ENCODE data around the gene LARGE1. TPM values are rescaled to one million over a fixed set of nuclear protein-coding genes. Genes with fewer than 3 reads are reported as not detected.
A peak's percentile ranks its signal among the peaks of the same experiment; 100 is the strongest.

LARGE1 gene
- total RNA-seq (2014; rRNA removed; shearing (Covaris generic)): 30.7 and 35.4 TPM in 2 replicates

DNA sequence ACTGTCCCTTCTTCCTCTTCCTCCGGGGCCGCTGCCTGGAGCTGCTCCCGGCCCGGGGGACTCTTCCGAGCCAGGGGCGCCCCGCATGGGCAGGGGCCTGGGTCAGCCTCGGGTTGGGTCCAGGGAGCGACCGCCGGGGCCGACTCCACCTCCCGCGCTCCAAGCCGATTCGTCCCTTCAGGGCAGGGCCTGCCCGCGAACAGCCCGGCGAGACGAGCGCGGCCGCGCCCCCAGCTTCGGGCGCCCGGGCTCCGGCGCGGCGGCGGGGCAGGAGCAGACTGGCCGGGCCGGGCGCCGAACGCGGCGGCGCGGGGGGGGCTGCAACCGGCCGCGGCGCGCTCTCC, at the start of gene LARGE1:
Gene LARGE1, minus strand, starts transcription at position 280 of the 344 bp plus-strand sequence.
- Histone ChIP-seq H3K27me3 (ENCODE audit: control insufficient read depth, insufficient read depth, low read length) (peaks cover 8% of the 10 kb centered on the region), H3K36me3 (replicated peaks; ENCODE audit: control insufficient read depth, insufficient read depth, low read length) (no peaks in the 10 kb centered on the region), H3K4me3 (ENCODE audit: insufficient read depth, low read depth, low read length) (peak within 1 kb of the TSS; percentile 81)
- peak; percentile 69 for DNase-seq

DNA sequence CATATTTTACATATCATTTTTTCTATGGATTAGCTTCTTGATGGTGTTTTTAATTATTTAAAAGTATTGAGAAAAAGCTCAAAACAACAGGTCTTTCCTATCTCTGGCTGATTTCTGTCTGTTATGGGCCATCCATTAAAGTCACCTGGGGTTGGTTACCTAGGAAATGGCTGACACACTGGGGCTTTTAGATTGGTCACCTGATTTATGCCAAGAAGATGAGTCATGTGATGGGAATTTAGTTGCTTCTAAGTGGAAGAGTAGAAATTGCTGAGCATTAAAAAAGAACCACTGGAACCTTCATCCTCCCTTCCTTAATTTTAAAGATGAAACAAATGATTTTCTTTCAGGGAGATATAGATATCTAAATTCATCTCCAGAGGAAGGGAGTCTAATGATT, 48.8 kb upstream of the LARGE1 start:
- no peaks in the 10 kb centered on the region for H3K27me3 ChIP-seq (ENCODE audit: control insufficient read depth, insufficient read depth, low read length)
- peak; percentile 26 for DNase-seq
- H3K36me3 ChIP-seq (replicated peaks; ENCODE audit: control insufficient read depth, insufficient read depth, low read length): no peaks in the 10 kb centered on the region
- H3K4me3 ChIP-seq (ENCODE audit: insufficient read depth, low read depth, low read length): no peak overlapping the region

DNA sequence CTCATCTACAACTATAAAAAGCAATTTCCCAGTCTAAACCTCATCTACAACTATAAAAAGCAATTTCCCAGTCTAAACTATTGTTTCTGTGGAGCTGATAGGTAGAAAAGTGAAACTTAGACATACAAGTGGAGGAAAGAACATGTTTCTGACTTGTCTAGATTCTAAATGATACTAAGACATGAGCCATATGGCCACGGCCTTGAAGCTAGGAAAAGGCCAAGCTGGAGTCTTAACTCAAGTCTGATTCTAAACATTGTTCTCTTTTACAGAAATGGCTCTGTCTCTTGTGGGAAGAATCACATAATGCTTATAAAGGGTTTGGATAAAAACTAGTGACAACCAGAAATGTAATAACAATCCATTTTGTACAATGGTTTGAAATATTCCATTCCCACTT, 43.8 kb upstream of the LARGE1 start:
- no peak overlapping the region for H3K4me3 ChIP-seq (ENCODE audit: insufficient read depth, low read depth, low read length)
- no peak for DNase-seq
- H3K36me3 ChIP-seq (replicated peaks; ENCODE audit: control insufficient read depth, insufficient read depth, low read length): no peaks in the 10 kb centered on the region
- no peaks in the 10 kb centered on the region for H3K27me3 ChIP-seq (ENCODE audit: control insufficient read depth, insufficient read depth, low read length)

DNA sequence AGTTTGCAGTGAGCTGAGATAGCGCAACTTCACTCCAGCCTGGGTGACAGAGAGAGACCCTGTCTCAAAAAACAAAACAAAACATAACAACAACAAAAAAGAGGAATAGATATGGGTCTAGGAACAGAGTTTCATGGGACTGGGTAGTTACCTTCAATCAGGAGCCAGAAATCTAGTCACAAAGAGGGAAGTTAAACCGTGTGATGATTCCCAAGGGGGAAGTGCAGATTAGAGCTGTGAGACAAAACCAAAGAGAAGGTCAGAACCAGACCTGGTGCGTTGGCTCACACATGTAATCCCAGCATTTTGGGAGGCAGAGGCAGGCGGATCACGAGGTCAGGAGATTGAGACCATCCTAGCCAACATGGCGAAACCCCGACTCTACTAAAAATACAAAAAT, 42.1 kb upstream of the LARGE1 start:
- H3K4me3 ChIP-seq (ENCODE audit: insufficient read depth, low read depth, low read length): no peak overlapping the region
- H3K27me3 ChIP-seq (ENCODE audit: control insufficient read depth, insufficient read depth, low read length): no peaks in the 10 kb centered on the region
- DNase-seq: no peak
- no peaks in the 10 kb centered on the region for H3K36me3 ChIP-seq (replicated peaks; ENCODE audit: control insufficient read depth, insufficient read depth, low read length)

- no peaks in the 10 kb centered on the region for H3K36me3 ChIP-seq (replicated peaks; ENCODE audit: control insufficient read depth, insufficient read depth, low read length)
- DNase-seq: no peak
- no peaks in the 10 kb centered on the region for H3K27me3 ChIP-seq (ENCODE audit: control insufficient read depth, insufficient read depth, low read length)
- no peak overlapping the region for H3K4me3 ChIP-seq (ENCODE audit: insufficient read depth, low read depth, low read length)
Observed at GRCh38 chr22:33958741-33959140, 38.5 kb upstream of the LARGE1 start.

DNA sequence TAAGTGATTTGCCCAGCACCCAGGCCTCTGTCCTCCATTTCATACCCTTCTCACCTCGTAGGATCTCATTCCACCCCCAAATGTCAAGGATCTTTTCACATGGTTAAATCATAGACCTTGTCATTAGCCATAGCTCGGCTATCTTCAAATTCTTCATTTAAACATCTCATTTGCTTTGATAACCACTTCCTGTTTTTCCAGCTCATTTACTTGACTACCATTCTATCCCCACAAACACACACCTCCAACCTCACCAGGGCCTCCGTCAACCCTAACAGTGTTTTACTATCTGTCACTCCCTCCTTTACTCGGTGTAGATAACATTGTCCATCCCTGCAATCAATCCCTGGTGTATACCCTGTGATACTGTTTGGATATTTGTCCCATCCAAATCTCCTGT, 36.8 kb upstream of the LARGE1 start:
- Histone ChIP-seq H3K36me3 (replicated peaks; ENCODE audit: control insufficient read depth, insufficient read depth, low read length) (no peaks in the 10 kb centered on the region), H3K27me3 (ENCODE audit: control insufficient read depth, insufficient read depth, low read length) (no peaks in the 10 kb centered on the region), H3K4me3 (ENCODE audit: insufficient read depth, low read depth, low read length) (no peak overlapping the region)
- DNase-seq: no peak

DNA sequence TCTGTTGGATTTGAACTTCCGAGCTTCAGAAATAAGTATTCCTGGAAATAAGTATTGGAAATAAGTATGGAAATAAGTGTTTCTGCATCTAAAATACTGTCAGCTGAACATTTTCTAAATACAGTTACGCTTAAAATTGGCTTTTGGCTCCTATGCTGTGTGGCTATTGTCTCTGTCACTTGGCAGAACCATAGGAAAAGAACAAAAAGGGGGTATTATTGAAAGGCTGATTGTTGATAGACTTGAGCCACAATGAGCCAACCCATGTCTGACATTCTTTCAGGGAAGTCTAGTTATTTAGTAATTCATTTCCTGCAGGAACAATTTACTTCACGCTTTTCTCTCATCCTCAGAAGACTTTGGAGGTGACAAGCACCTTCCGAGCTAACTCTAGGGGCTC, 32.5 kb upstream of the LARGE1 start:
- DNase-seq: no peak
- Histone ChIP-seq H3K27me3 (ENCODE audit: control insufficient read depth, insufficient read depth, low read length) (no peaks in the 10 kb centered on the region), H3K4me3 (ENCODE audit: insufficient read depth, low read depth, low read length) (no peak overlapping the region), H3K36me3 (replicated peaks; ENCODE audit: control insufficient read depth, insufficient read depth, low read length) (no peaks in the 10 kb centered on the region)

- Histone ChIP-seq H3K27me3 (ENCODE audit: control insufficient read depth, insufficient read depth, low read length) (no peaks in the 10 kb centered on the region), H3K36me3 (replicated peaks; ENCODE audit: control insufficient read depth, insufficient read depth, low read length) (no peaks in the 10 kb centered on the region), H3K4me3 (ENCODE audit: insufficient read depth, low read depth, low read length) (no peak overlapping the region)
- DNase-seq: no peak
Observed at GRCh38 chr22:33940741-33941140, 20.5 kb upstream of the LARGE1 start.

- Histone ChIP-seq H3K27me3 (ENCODE audit: control insufficient read depth, insufficient read depth, low read length) (no peaks in the 10 kb centered on the region), H3K36me3 (replicated peaks; ENCODE audit: control insufficient read depth, insufficient read depth, low read length) (no peaks in the 10 kb centered on the region), H3K4me3 (ENCODE audit: insufficient read depth, low read depth, low read length) (no peak overlapping the region)
- no peak for DNase-seq
Observed at GRCh38 chr22:33932997-33933396, 12.7 kb upstream of the LARGE1 start.

GRCh38 chr22:33931406-33931805, 11.1 kb upstream of the LARGE1 start:
- no peaks in the 10 kb centered on the region for H3K36me3 ChIP-seq (replicated peaks; ENCODE audit: control insufficient read depth, insufficient read depth, low read length)
- no peak for DNase-seq
- no peak overlapping the region for H3K4me3 ChIP-seq (ENCODE audit: insufficient read depth, low read depth, low read length)
- H3K27me3 ChIP-seq (ENCODE audit: control insufficient read depth, insufficient read depth, low read length): no peaks in the 10 kb centered on the region

DNA sequence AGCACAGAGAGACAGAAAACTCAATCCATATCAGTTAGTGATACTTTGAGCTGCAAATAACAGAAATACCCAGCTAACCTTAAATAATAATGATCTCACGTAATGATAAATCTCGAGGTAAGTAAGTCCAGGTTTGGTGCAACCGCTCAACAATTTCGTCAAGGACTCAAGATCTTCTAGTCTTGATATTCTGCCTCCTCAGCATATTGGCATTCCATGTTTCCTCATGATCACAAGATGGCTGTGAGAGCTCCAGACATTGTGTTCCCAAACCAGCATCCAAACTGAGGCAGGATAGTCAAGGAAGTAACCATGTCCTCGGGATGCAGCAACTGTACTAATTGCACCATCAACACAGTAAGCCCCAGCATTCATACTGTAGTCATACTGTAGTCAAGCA, 7.5 kb upstream of the LARGE1 start:
- Histone ChIP-seq H3K4me3 (ENCODE audit: insufficient read depth, low read depth, low read length) (no peak overlapping the region), H3K27me3 (ENCODE audit: control insufficient read depth, insufficient read depth, low read length) (no peaks in the 10 kb centered on the region)

DNA sequence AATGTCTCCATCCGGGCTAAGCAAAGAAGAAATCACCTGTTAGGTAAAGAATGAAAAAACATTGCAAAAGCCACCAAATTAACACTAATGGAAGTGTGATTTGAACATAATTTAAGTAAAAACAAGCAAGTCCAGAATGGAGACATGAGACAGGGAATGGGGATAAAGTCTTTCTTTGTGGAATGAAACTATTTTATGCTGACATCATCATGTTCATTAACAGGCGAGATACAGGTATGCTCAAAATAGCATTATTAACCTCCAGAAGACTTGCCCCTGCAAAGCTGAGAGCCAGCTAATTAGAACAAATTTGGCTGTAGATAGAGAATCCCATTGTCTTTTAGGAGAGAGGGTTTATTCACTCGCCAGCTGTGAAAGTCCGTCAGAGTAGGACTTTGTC, 4.9 kb upstream of the LARGE1 start:
- Histone ChIP-seq H3K4me3 (ENCODE audit: insufficient read depth, low read depth, low read length) (no peak overlapping the region), H3K36me3 (replicated peaks; ENCODE audit: control insufficient read depth, insufficient read depth, low read length) (no peaks in the 10 kb centered on the region), H3K27me3 (ENCODE audit: control insufficient read depth, insufficient read depth, low read length) (no peaks in the 10 kb centered on the region; the same call in 1 of the 2 replicates)
- DNase-seq: no peak

More for the DNA sequence above, 7.5 kb upstream of the LARGE1 start:
- no peak for DNase-seq
- no peaks in the 10 kb centered on the region for H3K36me3 ChIP-seq (replicated peaks; ENCODE audit: control insufficient read depth, insufficient read depth, low read length)

DNA sequence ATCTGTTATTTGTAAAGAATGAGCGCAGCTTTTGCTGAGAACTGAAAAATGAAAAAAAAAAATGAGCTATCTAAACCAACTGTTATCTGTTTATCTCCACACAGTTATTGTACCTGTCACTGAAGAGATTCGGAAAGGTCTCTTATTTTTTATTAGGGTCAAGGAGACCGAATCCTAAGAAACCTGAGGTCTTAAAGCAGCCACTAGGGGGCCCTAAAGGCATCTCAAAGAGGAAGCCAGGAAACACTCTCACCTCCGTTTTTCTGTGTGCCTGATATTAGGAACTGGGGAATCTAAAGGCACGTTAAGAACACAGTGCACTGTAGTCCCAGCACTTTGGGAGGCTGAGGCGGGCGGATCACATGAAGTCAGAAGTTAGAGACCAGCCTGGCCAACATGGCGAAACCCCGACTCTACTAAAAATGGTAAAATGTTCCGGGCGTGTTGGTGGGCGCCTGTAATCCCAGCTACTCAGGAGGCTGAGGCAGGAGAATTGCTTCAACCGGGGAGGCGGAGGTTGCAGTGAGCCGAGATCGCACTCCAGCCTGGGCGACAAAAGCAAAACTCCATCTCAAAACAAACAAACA, 3.5 kb upstream of the LARGE1 start:
- no peak overlapping the region for H3K4me3 ChIP-seq (ENCODE audit: insufficient read depth, low read depth, low read length)
- H3K27me3 ChIP-seq (ENCODE audit: control insufficient read depth, insufficient read depth, low read length): peaks cover 8% of the 10 kb centered on the region

GRCh38 chr22:33923033-33923432, 2.8 kb upstream of the LARGE1 start:
- H3K27me3 ChIP-seq (ENCODE audit: control insufficient read depth, insufficient read depth, low read length): peaks cover 8% of the 10 kb centered on the region
- DNase-seq: no peak
- H3K4me3 ChIP-seq (ENCODE audit: insufficient read depth, low read depth, low read length): peak overlapping the region; percentile 74
- H3K36me3 ChIP-seq (replicated peaks; ENCODE audit: control insufficient read depth, insufficient read depth, low read length): no peaks in the 10 kb centered on the region

More for the DNA sequence above, 3.5 kb upstream of the LARGE1 start:
- no peaks in the 10 kb centered on the region for H3K36me3 ChIP-seq (replicated peaks; ENCODE audit: control insufficient read depth, insufficient read depth, low read length)
- peak; percentile 72 for DNase-seq

GRCh38 chr22:33922349-33922681, 2.0 kb upstream of the LARGE1 start:
- DNase-seq: no peak
- Histone ChIP-seq H3K4me3 (ENCODE audit: insufficient read depth, low read depth, low read length) (peak overlapping the region; percentile 74), H3K36me3 (replicated peaks; ENCODE audit: control insufficient read depth, insufficient read depth, low read length) (no peaks in the 10 kb centered on the region), H3K27me3 (ENCODE audit: control insufficient read depth, insufficient read depth, low read length) (peaks cover 8% of the 10 kb centered on the region)

All from H7 (cell line).